H9 (cell line): ENCODE measurements around the gene GPD2. TPM values are rescaled to one million over a fixed set of nuclear protein-coding genes. Genes with fewer than 3 reads are reported as not detected.

Experiments used
- DNase-seq: peaks from one replicate; pipeline ENCODE4 v3.0.0-alpha.2; 2017
- H2AFZ ChIP-seq: one replicate; pipeline ENCODE4 v1.6.1; 2013; ENCODE audit warnings: mild to moderate bottlenecking, low read length, control low read depth, moderate library complexity
- H2AK5ac ChIP-seq: 2 replicates; pipeline ENCODE4 v1.6.1; 2013; ENCODE audit warnings: low read length, control low read depth, mixed read lengths; ENCODE audit not compliant: insufficient read length
- H2BK120ac ChIP-seq: one replicate; pipeline ENCODE4 v1.6.1; 2013; ENCODE audit warnings: low read depth, mild to moderate bottlenecking, low read length, control low read depth, inconsistent platforms; ENCODE audit not compliant: poor library complexity, severe bottlenecking
- H2BK12ac ChIP-seq: 2 replicates; pipeline ENCODE4 v1.6.1; 2013; ENCODE audit warnings: low read length, control low read depth, mixed read lengths, low read depth; ENCODE audit not compliant: insufficient read length
- H2BK15ac ChIP-seq: 2 replicates; pipeline ENCODE4 v1.6.1; 2013; ENCODE audit warnings: low read depth, low read length, control low read depth
- H2BK20ac ChIP-seq: one replicate; pipeline ENCODE4 v1.6.1; 2013; ENCODE audit warnings: low read depth, mild to moderate bottlenecking, low read length, control low read depth, inconsistent platforms; ENCODE audit not compliant: poor library complexity, severe bottlenecking
- H2BK5ac ChIP-seq: 2 replicates; pipeline ENCODE4 v1.6.1; 2013; ENCODE audit warnings: low read length, control low read depth, mixed read lengths; ENCODE audit not compliant: insufficient read length
- H3K14ac ChIP-seq: 2 replicates; pipeline ENCODE4 v1.6.1; 2013; ENCODE audit warnings: low read length, control low read depth; ENCODE audit not compliant: insufficient read depth
- H3K18ac ChIP-seq: 2 replicates; pipeline ENCODE4 v1.6.1; 2013; ENCODE audit warnings: low read depth, mild to moderate bottlenecking, mixed read lengths, low read length, control low read depth; ENCODE audit not compliant: insufficient read length
- H3K23ac ChIP-seq: 2 replicates; pipeline ENCODE4 v1.6.1; 2013; ENCODE audit warnings: low read length, control low read depth, mixed read lengths, low read depth; ENCODE audit not compliant: insufficient read length
- H3K23me2 ChIP-seq: 2 replicates; pipeline ENCODE4 v1.6.1; 2013; ENCODE audit warnings: low read depth, mild to moderate bottlenecking, mixed read lengths, low read length, control low read depth; ENCODE audit not compliant: insufficient read length, poor library complexity, severe bottlenecking
- H3K27ac ChIP-seq: 2 replicates; pipeline ENCODE4 v1.5.1; 2013; ENCODE audit warnings: low read length, control low read depth, mixed read lengths, low read depth; ENCODE audit not compliant: insufficient read length
- H3K27me3 ChIP-seq: 2 replicates; pipeline ENCODE4 v1.6.1; 2013; ENCODE audit warnings: low read length, control low read depth, inconsistent platforms; ENCODE audit not compliant: insufficient read depth
- H3K4ac ChIP-seq: 2 replicates; pipeline ENCODE4 v1.6.1; 2013; ENCODE audit warnings: low read depth, mild to moderate bottlenecking, control low read depth, inconsistent platforms, low read length, moderate library complexity
- H3K4me1 ChIP-seq: 2 replicates; pipeline ENCODE4 v1.6.1; 2013; ENCODE audit warnings: low read length, control low read depth, inconsistent platforms; ENCODE audit not compliant: insufficient read depth
- H3K4me2 ChIP-seq: 2 replicates; pipeline ENCODE4 v1.6.1; 2013; ENCODE audit warnings: low read length, control low read depth, mixed read lengths; ENCODE audit not compliant: insufficient read length, insufficient read depth
- H3K56ac ChIP-seq: 2 replicates; pipeline ENCODE4 v1.6.1; 2013; ENCODE audit warnings: low read depth, mild to moderate bottlenecking, mixed read lengths, low read length, control low read depth; ENCODE audit not compliant: insufficient read length
- H3K79me1 ChIP-seq: 2 replicates; pipeline ENCODE4 v1.6.1; 2013; ENCODE audit warnings: low read depth, mild to moderate bottlenecking, moderate library complexity, low read length, control low read depth, inconsistent platforms; ENCODE audit not compliant: insufficient read depth, poor library complexity, severe bottlenecking
- H3K79me2 ChIP-seq: 2 replicates; pipeline ENCODE4 v1.6.1; 2013; ENCODE audit warnings: low read length, control low read depth, inconsistent platforms; ENCODE audit not compliant: insufficient read depth
- H3K9ac ChIP-seq: 2 replicates; pipeline ENCODE4 v1.6.1; 2013; ENCODE audit warnings: low read length, control low read depth, mixed read lengths; ENCODE audit not compliant: insufficient read length; ENCODE audit errors: extremely low read depth
- H3K9me3 ChIP-seq: one replicate; pipeline ENCODE4 v1.6.1; 2013; ENCODE audit warnings: low read depth, low read length, inconsistent platforms; ENCODE audit not compliant: control insufficient read depth
- H3T11ph ChIP-seq: one replicate; pipeline ENCODE4 v1.6.1; 2013; ENCODE audit warnings: mild to moderate bottlenecking, low read length, control low read depth, inconsistent platforms
- H4K20me1 ChIP-seq: one replicate; pipeline ENCODE4 v1.6.1; 2013; ENCODE audit not compliant: control insufficient read depth, insufficient read length, insufficient read depth
- H4K5ac ChIP-seq: 2 replicates; pipeline ENCODE4 v1.6.1; 2013; ENCODE audit warnings: low read depth, mild to moderate bottlenecking, mixed read lengths, low read length, control low read depth; ENCODE audit not compliant: insufficient read length
- H4K8ac ChIP-seq: replicated peaks from 2 replicates; pipeline ENCODE4 v1.6.1; 2013; ENCODE audit warnings: low read length, control low read depth, mixed read lengths, low read depth; ENCODE audit not compliant: insufficient read length
- H4K91ac ChIP-seq: 2 replicates; pipeline ENCODE4 v1.6.1; 2013; ENCODE audit warnings: low read depth, mild to moderate bottlenecking, moderate library complexity, mixed read lengths, low read length, control low read depth; ENCODE audit not compliant: insufficient read length
- H3K27ac Mint-ChIP-seq, 3 experiments: 2 replicates in 2 of 3; 3 replicates in 1 of 3; pipeline ENCODE4 v1.8.0; 2020 to 2021; ENCODE audit warnings: mixed read lengths in 3 of 3, mild to moderate bottlenecking in 1 of 3, moderate library complexity in 1 of 3
- H3K27me3 Mint-ChIP-seq: 2 replicates; pipeline ENCODE4 v1.8.0; 2021; ENCODE audit warnings: low read depth, mild to moderate bottlenecking, moderate library complexity, mixed read lengths
- H3K36me3 Mint-ChIP-seq, 3 experiments: 2 replicates in 2 of 3; 3 replicates in 1 of 3; pipeline ENCODE4 v1.8.0; 2020 to 2021; ENCODE audit warnings: low read depth in 3 of 3, mixed read lengths in 3 of 3; ENCODE audit not compliant: insufficient read depth in 1 of 3
- H3K4me1 Mint-ChIP-seq, 2 experiments: 2 replicates each; pipeline ENCODE4 v1.8.0; 2020; ENCODE audit warnings: mixed read lengths in 2 of 2
- H3K4me3 Mint-ChIP-seq, 2 experiments: 2 replicates in 1 of 2; 3 replicates in 1 of 2; pipeline ENCODE4 v1.8.0; 2020 to 2021; ENCODE audit warnings: mild to moderate bottlenecking in 2 of 2, mixed read lengths in 2 of 2, moderate library complexity in 1 of 2
- H3K9me3 Mint-ChIP-seq, 2 experiments: 2 replicates in 1 of 2; 3 replicates in 1 of 2; pipeline ENCODE4 v1.8.0; 2020; ENCODE audit warnings: mild to moderate bottlenecking in 2 of 2, mixed read lengths in 2 of 2, moderate library complexity in 1 of 2
- WGBS: extraction: QIAGEN DNeasy Blood & Tissue Kit; methylation state at CpG from one replicate; pipeline ENCODE4 v1.1.7; 2013; ENCODE audit warnings: missing lambda C conversion rate, low lambda C conversion rate, mixed read lengths; ENCODE audit not compliant: insufficient read length; ENCODE audit errors: extremely low coverage; 5-methylcytosine and 5-hydroxymethylcytosine counted together
- total RNA-seq: library from RNA; stranded (reverse); gene quantifications from 2 replicates; pipeline ENCODE4 v1.2.1, GENCODE V29; 2021
- TF ChIP-seq, protein P1 (sequence below): fragments of 200-600 bp; sonication (generic); conservative IDR thresholded peaks from 3 replicates; pipeline ENCODE4 v1.8.0; 2021; ENCODE audit warnings: antibody characterized with exemption, mild to moderate bottlenecking

The GPD2 gene
- total RNA-seq, 1 experiment from 2014 or later: 46.0 TPM

DNA sequence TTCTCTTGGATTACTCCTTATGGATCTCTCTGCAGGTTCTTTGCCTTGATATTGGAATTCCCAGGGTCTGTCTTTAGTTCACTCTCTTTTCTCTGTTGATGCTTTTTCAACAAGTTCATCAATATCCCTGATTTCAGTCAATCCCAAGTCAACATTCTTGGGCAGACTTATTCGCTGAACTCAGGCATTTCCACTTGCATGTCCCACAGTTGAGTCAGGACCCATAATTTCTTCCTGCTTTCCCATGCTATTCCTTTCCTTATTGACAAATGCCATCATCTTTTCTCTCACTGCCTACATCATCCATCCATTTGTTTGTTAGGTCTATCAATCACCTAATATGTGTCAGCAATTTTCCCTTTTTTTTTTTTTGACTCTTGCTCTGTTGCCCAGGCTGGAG, 11.6 kb downstream of the GPD2 start:
- no peaks in the 10 kb centered on the region for H3K23me2 ChIP-seq
- no peak overlapping the region for H2BK12ac ChIP-seq
- no peak overlapping the region for H3K56ac ChIP-seq
- H3K79me1 ChIP-seq: peaks cover 5% of the 10 kb centered on the region
- H3T11ph ChIP-seq: no peak overlapping the region
- no peaks in the 10 kb centered on the region for H3K27me3 Mint-ChIP-seq
- H3K9ac ChIP-seq: no peak overlapping the region
- no peak overlapping the region for H3K23ac ChIP-seq
- no peak overlapping the region for H3K27ac Mint-ChIP-seq
- no peak overlapping the region for H3K4ac ChIP-seq
- peaks cover 2 to 7% of the 10 kb centered on the region in 2 experiments; a peak in 2 of 4 replicates for H3K4me1 Mint-ChIP-seq
- H2BK120ac ChIP-seq: no peak overlapping the region
- H4K20me1 ChIP-seq: no peaks in the 10 kb centered on the region
- 0 out of 2 replicates have a peak, but pooled peaks cover 3% of the 10 kb centered on the region for H3K4me1 ChIP-seq
- no peak overlapping the region for H2BK20ac ChIP-seq
- no peak overlapping the region for H3K4me2 ChIP-seq
- no peak overlapping the region for H4K5ac ChIP-seq
- H3K14ac ChIP-seq: no peak overlapping the region
- H3K9me3 Mint-ChIP-seq: peaks cover 17% of the 10 kb centered on the region in 2 experiments
- no peak overlapping the region for H2AFZ ChIP-seq
- TF ChIP-seq, protein P1, sequence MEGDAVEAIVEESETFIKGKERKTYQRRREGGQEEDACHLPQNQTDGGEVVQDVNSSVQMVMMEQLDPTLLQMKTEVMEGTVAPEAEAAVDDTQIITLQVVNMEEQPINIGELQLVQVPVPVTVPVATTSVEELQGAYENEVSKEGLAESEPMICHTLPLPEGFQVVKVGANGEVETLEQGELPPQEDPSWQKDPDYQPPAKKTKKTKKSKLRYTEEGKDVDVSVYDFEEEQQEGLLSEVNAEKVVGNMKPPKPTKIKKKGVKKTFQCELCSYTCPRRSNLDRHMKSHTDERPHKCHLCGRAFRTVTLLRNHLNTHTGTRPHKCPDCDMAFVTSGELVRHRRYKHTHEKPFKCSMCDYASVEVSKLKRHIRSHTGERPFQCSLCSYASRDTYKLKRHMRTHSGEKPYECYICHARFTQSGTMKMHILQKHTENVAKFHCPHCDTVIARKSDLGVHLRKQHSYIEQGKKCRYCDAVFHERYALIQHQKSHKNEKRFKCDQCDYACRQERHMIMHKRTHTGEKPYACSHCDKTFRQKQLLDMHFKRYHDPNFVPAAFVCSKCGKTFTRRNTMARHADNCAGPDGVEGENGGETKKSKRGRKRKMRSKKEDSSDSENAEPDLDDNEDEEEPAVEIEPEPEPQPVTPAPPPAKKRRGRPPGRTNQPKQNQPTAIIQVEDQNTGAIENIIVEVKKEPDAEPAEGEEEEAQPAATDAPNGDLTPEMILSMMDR: no peak
- no peak overlapping the region for H3K18ac ChIP-seq
- no peak overlapping the region for H4K8ac ChIP-seq
- no peak overlapping the region for H4K91ac ChIP-seq
- H2AK5ac ChIP-seq: no peak overlapping the region
- no peak overlapping the region for H3K27ac ChIP-seq
- H3K4me3 Mint-ChIP-seq: no peak overlapping the region
- H3K27me3 ChIP-seq: no peaks in the 10 kb centered on the region
- DNase-seq: no peak
- no peaks in the 10 kb centered on the region for H3K9me3 ChIP-seq
- H2BK15ac ChIP-seq: no peak overlapping the region
- no CpG with 5 or more reads among the region's 1 CpG for WGBS
- no peak overlapping the region for H2BK5ac ChIP-seq
- H3K79me2 ChIP-seq: peaks cover 1% of the 10 kb centered on the region; the same call in 1 of the 2 replicates
- peaks cover 17 to 19% (median 17%) of the 10 kb centered on the region in 3 experiments for H3K36me3 Mint-ChIP-seq
